ENCODE results near the gene CACNG6. TPM values are rescaled to one million over a fixed set of nuclear protein-coding genes. Genes with fewer than 3 reads are reported as not detected.

The CACNG6 gene
- total RNA-seq, 3 donors from 2014 or later: not detected

- Mint-ChIP-seq H3K27me3 (ENCODE audit: low read depth) (peaks cover 34% of the 10 kb centered on the region), H3K4me3 (no peak overlapping the region), H3K9me3 (no peaks in the 10 kb centered on the region), H3K4me1 (ENCODE audit: low read depth) (no peaks in the 10 kb centered on the region), H3K36me3 (ENCODE audit: insufficient read depth) (no peaks in the 10 kb centered on the region)
- ATAC-seq: no peak
- DNase-seq: no peak
Measured at GRCh38 chr19:54001496-54001895, 10.1 kb downstream of the CACNG6 start.

- no peaks in the 10 kb centered on the region for H3K36me3 Mint-ChIP-seq (ENCODE audit: insufficient read depth)
- no peaks in the 10 kb centered on the region for H3K9me3 Mint-ChIP-seq
- DNase-seq (no peak), ATAC-seq (no peak)
- H3K27me3 Mint-ChIP-seq (ENCODE audit: low read depth): peaks cover 28% of the 10 kb centered on the region
- no peaks in the 10 kb centered on the region for H3K4me1 Mint-ChIP-seq (ENCODE audit: low read depth)
- no peak overlapping the region for H3K4me3 Mint-ChIP-seq
Measured at GRCh38 chr19:54002495-54003315, 11.3 kb downstream of the CACNG6 start.

- no peaks in the 10 kb centered on the region for H3K9me3 Mint-ChIP-seq
- no peaks in the 10 kb centered on the region for H3K4me1 Mint-ChIP-seq (ENCODE audit: low read depth)
- ATAC-seq (no peak), DNase-seq (no peak)
- peaks cover 32% of the 10 kb centered on the region for H3K27me3 Mint-ChIP-seq (ENCODE audit: low read depth)
- no peak overlapping the region for H3K4me3 Mint-ChIP-seq
- no peaks in the 10 kb centered on the region for H3K36me3 Mint-ChIP-seq (ENCODE audit: insufficient read depth)
Measured at GRCh38 chr19:54009440-54009839, 18.0 kb downstream of the CACNG6 start.

- no peak for DNase-seq
- no peaks in the 10 kb centered on the region for H3K36me3 Mint-ChIP-seq (ENCODE audit: insufficient read depth)
- no peaks in the 10 kb centered on the region for H3K4me1 Mint-ChIP-seq (ENCODE audit: low read depth)
- no peak overlapping the region for H3K4me3 Mint-ChIP-seq
- no peak for ATAC-seq
- peaks cover 34% of the 10 kb centered on the region for H3K27me3 Mint-ChIP-seq (ENCODE audit: low read depth)
- no peaks in the 10 kb centered on the region for H3K9me3 Mint-ChIP-seq
Measured at GRCh38 chr19:54010474-54010873, 19.0 kb downstream of the CACNG6 start.

- no peak overlapping the region for H3K4me3 Mint-ChIP-seq
- no peaks in the 10 kb centered on the region for H3K36me3 Mint-ChIP-seq (ENCODE audit: insufficient read depth)
- DNase-seq (no peak), ATAC-seq (no peak)
- H3K4me1 Mint-ChIP-seq (ENCODE audit: low read depth): no peaks in the 10 kb centered on the region
- H3K27me3 Mint-ChIP-seq (ENCODE audit: low read depth): peaks cover 44% of the 10 kb centered on the region
- no peaks in the 10 kb centered on the region for H3K9me3 Mint-ChIP-seq
Measured at GRCh38 chr19:54011507-54012211, 20.2 kb downstream of the CACNG6 start.

GRCh38 chr19:54013866-54014265 is 22.4 kb downstream of the CACNG6 start:
- DNase-seq (no peak), ATAC-seq (no peak)
- Mint-ChIP-seq H3K36me3 (ENCODE audit: insufficient read depth) (no peaks in the 10 kb centered on the region), H3K9me3 (no peaks in the 10 kb centered on the region), H3K4me1 (ENCODE audit: low read depth) (no peaks in the 10 kb centered on the region), H3K27me3 (ENCODE audit: low read depth) (peaks cover 45% of the 10 kb centered on the region), H3K4me3 (no peak overlapping the region)

- no peak for ATAC-seq
- H3K4me3 Mint-ChIP-seq: no peak overlapping the region
- H3K27me3 Mint-ChIP-seq (ENCODE audit: low read depth): peaks cover 43% of the 10 kb centered on the region
Measured at GRCh38 chr19:54014920-54015560, 23.6 kb downstream of the CACNG6 start.

GRCh38 chr19:54017261-54017660 is 25.8 kb downstream of the CACNG6 start:
- H3K4me3 Mint-ChIP-seq: no peak overlapping the region
- no peak for DNase-seq
- no peaks in the 10 kb centered on the region for H3K9me3 Mint-ChIP-seq
- ATAC-seq: no peak
- H3K27me3 Mint-ChIP-seq (ENCODE audit: low read depth): peaks cover 44% of the 10 kb centered on the region
- no peaks in the 10 kb centered on the region for H3K4me1 Mint-ChIP-seq (ENCODE audit: low read depth)
- H3K36me3 Mint-ChIP-seq (ENCODE audit: insufficient read depth): no peaks in the 10 kb centered on the region

More at GRCh38 chr19:54014920-54015560, 23.6 kb downstream of the CACNG6 start:
- H3K9me3 Mint-ChIP-seq: no peaks in the 10 kb centered on the region
- no peaks in the 10 kb centered on the region for H3K4me1 Mint-ChIP-seq (ENCODE audit: low read depth)
- no peaks in the 10 kb centered on the region for H3K36me3 Mint-ChIP-seq (ENCODE audit: insufficient read depth)
- DNase-seq: no peak

- no peak overlapping the region for H3K4me3 Mint-ChIP-seq
- no peaks in the 10 kb centered on the region for H3K36me3 Mint-ChIP-seq (ENCODE audit: insufficient read depth)
- H3K9me3 Mint-ChIP-seq: no peaks in the 10 kb centered on the region
- H3K27me3 Mint-ChIP-seq (ENCODE audit: low read depth): peaks cover 45% of the 10 kb centered on the region
- DNase-seq: no peak
- no peak for ATAC-seq
- no peaks in the 10 kb centered on the region for H3K4me1 Mint-ChIP-seq (ENCODE audit: low read depth)
Measured at GRCh38 chr19:54021363-54021762, 29.9 kb downstream of the CACNG6 start.

GRCh38 chr19:54021932-54022331 is 30.5 kb downstream of the CACNG6 start:
- H3K36me3 Mint-ChIP-seq (ENCODE audit: insufficient read depth): no peaks in the 10 kb centered on the region
- ATAC-seq: no peak
- no peak for DNase-seq
- H3K4me3 Mint-ChIP-seq: no peak overlapping the region
- H3K4me1 Mint-ChIP-seq (ENCODE audit: low read depth): no peaks in the 10 kb centered on the region
- no peaks in the 10 kb centered on the region for H3K9me3 Mint-ChIP-seq
- H3K27me3 Mint-ChIP-seq (ENCODE audit: low read depth): peaks cover 42% of the 10 kb centered on the region

GRCh38 chr19:54023191-54023590 is 31.8 kb downstream of the CACNG6 start:
- H3K36me3 Mint-ChIP-seq (ENCODE audit: insufficient read depth): no peaks in the 10 kb centered on the region
- no peaks in the 10 kb centered on the region for H3K9me3 Mint-ChIP-seq
- peaks cover 36% of the 10 kb centered on the region for H3K27me3 Mint-ChIP-seq (ENCODE audit: low read depth)
- DNase-seq (no peak), ATAC-seq (no peak)
- no peaks in the 10 kb centered on the region for H3K4me1 Mint-ChIP-seq (ENCODE audit: low read depth)
- H3K4me3 Mint-ChIP-seq: no peak overlapping the region

- H3K4me1 Mint-ChIP-seq (ENCODE audit: low read depth): no peaks in the 10 kb centered on the region
Measured at GRCh38 chr19:54024660-54025059, 33.2 kb downstream of the CACNG6 start.

GRCh38 chr19:54026656-54027055 is 35.2 kb downstream of the CACNG6 start:
- DNase-seq: no peak

More at GRCh38 chr19:54024660-54025059, 33.2 kb downstream of the CACNG6 start:
- Mint-ChIP-seq H3K4me3 (no peak overlapping the region), H3K36me3 (ENCODE audit: insufficient read depth) (no peaks in the 10 kb centered on the region), H3K27me3 (ENCODE audit: low read depth) (peaks cover 43% of the 10 kb centered on the region), H3K9me3 (no peaks in the 10 kb centered on the region)
- ATAC-seq (no peak), DNase-seq (no peak)

GRCh38 chr19:54029301-54029700 is 37.9 kb downstream of the CACNG6 start:
- Mint-ChIP-seq H3K4me3 (no peak overlapping the region), H3K27me3 (ENCODE audit: low read depth) (peaks cover 31% of the 10 kb centered on the region), H3K4me1 (ENCODE audit: low read depth) (no peaks in the 10 kb centered on the region), H3K9me3 (no peaks in the 10 kb centered on the region), H3K36me3 (ENCODE audit: insufficient read depth) (no peaks in the 10 kb centered on the region)
- ATAC-seq: no peak
- no peak for DNase-seq

More at GRCh38 chr19:54026656-54027055, 35.2 kb downstream of the CACNG6 start:
- no peaks in the 10 kb centered on the region for H3K9me3 Mint-ChIP-seq
- no peak overlapping the region for H3K4me3 Mint-ChIP-seq
- peaks cover 45% of the 10 kb centered on the region for H3K27me3 Mint-ChIP-seq (ENCODE audit: low read depth)
- H3K4me1 Mint-ChIP-seq (ENCODE audit: low read depth): no peaks in the 10 kb centered on the region
- ATAC-seq: no peak
- no peaks in the 10 kb centered on the region for H3K36me3 Mint-ChIP-seq (ENCODE audit: insufficient read depth)

Data from activated T-cell treated with anti-CD3 and anti-CD28 coated beads, Interleukin-2, amount 50 U/mL, for 4 hours (primary cell).